PC-3 (cell line): ENCODE data around the gene GBX1. TPM values are rescaled to one million over a fixed set of nuclear protein-coding genes. Genes with fewer than 3 reads are reported as not detected.

Source experiments
- ATAC-seq: fragments of 200-7000 bp; cut with Tn5 transposase; 2 replicates; pipeline ENCODE4 v1.9.1; 2020; ENCODE audit warnings: mild to moderate bottlenecking, moderate library complexity
- BruUV-seq: library from RNA; stranded (reverse); fragments of 400-500 nt; replicated peaks from 2 replicates; lab custom pipeline; 2021; lab: Mats Ljungman, UMichigan
- CTCF ChIA-PET: fragments of 300-600 bp; sonication (Branson Sonifier 250); formaldehyde crosslinking; loops from one replicate; lab custom pipeline; 2022; ENCODE audit warnings: antibody characterized with exemption; lab: Charles Lee
- POLR2A ChIA-PET: fragments of 300-600 bp; sonication (Branson Sonifier 250); formaldehyde crosslinking; loops from one replicate; lab custom pipeline; 2022; ENCODE audit warnings: antibody characterized with exemption; ENCODE audit not compliant: unreplicated experiment; lab: Charles Lee
- DNase-seq: peaks from one replicate; pipeline ENCODE4 v3.0.0-alpha.2; 2015
- H2AFZ ChIP-seq: fragments of 300-600 bp; sonication (generic); 2 replicates; pipeline ENCODE4 v1.6.0; 2016; ENCODE audit warnings: antibody characterized with exemption, low read length
- H3F3A ChIP-seq: fragments of 300-600 bp; sonication (generic); one replicate; pipeline ENCODE4 v1.6.0; 2017; ENCODE audit warnings: antibody characterized with exemption, low read length, control low read depth, mild to moderate bottlenecking; ENCODE audit not compliant: unreplicated experiment
- H3K27ac ChIP-seq: fragments of 300-600 bp; sonication (generic); 2 replicates; pipeline ENCODE4 v1.5.1; 2016; ENCODE audit warnings: mild to moderate bottlenecking, low read length
- H3K27me3 ChIP-seq: fragments of 300-600 bp; sonication (generic); 2 replicates; pipeline ENCODE4 v1.6.1; 2016; ENCODE audit warnings: low read length, mixed read lengths
- H3K36me3 ChIP-seq: fragments of 300-600 bp; sonication (generic); 2 replicates; pipeline ENCODE4 v1.6.1; 2016; ENCODE audit warnings: low read depth, mixed run types, low read length, mixed read lengths
- H3K4me1 ChIP-seq: fragments of 300-600 bp; sonication (generic); 2 replicates; pipeline ENCODE4 v1.5.1; 2016; ENCODE audit warnings: low read length; ENCODE audit not compliant: insufficient read depth
- H3K4me2 ChIP-seq: fragments of 300-600 bp; sonication (generic); 2 replicates; pipeline ENCODE4 v1.6.0; 2016; ENCODE audit warnings: low read length
- H3K4me3 ChIP-seq: fragments of 300-600 bp; sonication (generic); 2 replicates; pipeline ENCODE4 v1.5.1; 2016; ENCODE audit warnings: mild to moderate bottlenecking, low read length, mixed read lengths
- H3K79me2 ChIP-seq: fragments of 300-600 bp; sonication (generic); 2 replicates; pipeline ENCODE4 v1.6.1; 2017; ENCODE audit warnings: low read length, mixed read lengths
- H3K9ac ChIP-seq: fragments of 300-600 bp; sonication (generic); 2 replicates; pipeline ENCODE4 v1.6.0; 2016; ENCODE audit warnings: mild to moderate bottlenecking, low read length
- H3K9me2 ChIP-seq: fragments of 300-600 bp; sonication (generic); replicated peaks from 2 replicates; pipeline ENCODE4 v1.6.1; 2016; ENCODE audit warnings: mixed run types, low read length, mixed read lengths
- H3K9me3 ChIP-seq: fragments of 300-600 bp; sonication (generic); 2 replicates; pipeline ENCODE4 v1.6.1; 2016; ENCODE audit warnings: low read length, mixed read lengths
- H4K20me1 ChIP-seq: fragments of 300-600 bp; sonication (generic); 2 replicates; pipeline ENCODE4 v1.6.1; 2016; ENCODE audit warnings: low read length, mixed read lengths
- EZH2 ChIP-seq: fragments of 300-600 bp; sonication (generic); IDR thresholded peaks from one replicate; pipeline ENCODE4 v1.6.1; 2017; ENCODE audit warnings: antibody characterized with exemption, mild to moderate bottlenecking, low read length; ENCODE audit not compliant: unreplicated experiment
- EZH2phosphoT487 ChIP-seq: fragments of 300-600 bp; sonication (generic); IDR thresholded peaks from 2 replicates; pipeline ENCODE4 v1.6.1; 2018; ENCODE audit warnings: mild to moderate bottlenecking, antibody characterized with exemption, low read length, borderline replicate concordance
- intact Hi-C: fragments of 100-400 bp; cut with micrococcal nuclease; formaldehyde crosslinking; loops from 2 replicates; pipeline ENCODE4 v1.9.0; 2023
- total RNA-seq: library from RNA; depleted of rRNA; stranded (reverse); fragments of >200 nt; gene quantifications from 2 replicates; pipeline ENCODE4 v1.2.3, GENCODE V29; 2014
- TF ChIP-seq, protein P1 (sequence below): fragments of 300-600 bp; sonication (generic); conservative IDR thresholded peaks from 2 replicates; pipeline ENCODE4 v1.5.1; 2017; ENCODE audit warnings: antibody characterized with exemption, low read depth, mild to moderate bottlenecking, low read length

Gene GBX1
- total RNA-seq, 1 experiment from 2014 or later = not detected

DNA sequence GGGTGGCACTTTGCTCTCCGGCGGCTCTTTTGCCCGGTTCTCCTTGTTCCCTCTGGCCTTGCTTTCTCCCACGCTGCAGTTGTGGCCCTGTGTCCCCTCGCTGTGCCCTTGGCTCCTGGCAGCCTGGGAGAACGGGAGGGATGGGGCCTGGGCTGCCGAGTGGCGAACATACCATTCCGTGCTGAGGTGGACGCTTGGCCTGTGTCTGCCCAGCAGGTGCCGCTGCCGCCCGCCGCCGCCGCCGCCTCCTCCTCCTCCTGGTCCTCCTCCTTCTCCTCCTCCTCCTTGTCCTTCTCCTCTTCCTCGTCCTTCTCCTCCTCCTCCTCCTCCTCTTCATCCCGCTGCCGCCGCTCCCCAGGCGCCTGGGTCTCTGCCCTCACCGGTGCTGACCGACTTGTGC is 45.2 kb downstream of the GBX1 start:
- Histone ChIP-seq H3K4me3 (no peak overlapping the region), H3K4me1 (no peaks in the 10 kb centered on the region), H4K20me1 (no peaks in the 10 kb centered on the region), H3K36me3 (peaks cover 11% of the 10 kb centered on the region), H3K27ac (no peak overlapping the region), H3K79me2 (0 out of 2 replicates have a peak, but pooled peaks cover 2% of the 10 kb centered on the region), H3K27me3 (no peaks in the 10 kb centered on the region), H3K4me2 (no peak overlapping the region), H3F3A (no peaks in the 10 kb centered on the region), H3K9ac (no peak overlapping the region), H2AFZ (no peak overlapping the region), H3K9me2 (no peaks in the 10 kb centered on the region), H3K9me3 (no peaks in the 10 kb centered on the region)
- BruUV-seq = no TSS peak
- intact Hi-C loops = no loop called here
- ATAC-seq = no peak
- POLR2A ChIA-PET = no interaction called here
- CTCF ChIA-PET = no interaction called here
- DNase-seq = no peak
- no peak for TF ChIP-seq EZH2phosphoT487
- no peak for TF ChIP-seq EZH2
- TF ChIP-seq, protein P1, sequence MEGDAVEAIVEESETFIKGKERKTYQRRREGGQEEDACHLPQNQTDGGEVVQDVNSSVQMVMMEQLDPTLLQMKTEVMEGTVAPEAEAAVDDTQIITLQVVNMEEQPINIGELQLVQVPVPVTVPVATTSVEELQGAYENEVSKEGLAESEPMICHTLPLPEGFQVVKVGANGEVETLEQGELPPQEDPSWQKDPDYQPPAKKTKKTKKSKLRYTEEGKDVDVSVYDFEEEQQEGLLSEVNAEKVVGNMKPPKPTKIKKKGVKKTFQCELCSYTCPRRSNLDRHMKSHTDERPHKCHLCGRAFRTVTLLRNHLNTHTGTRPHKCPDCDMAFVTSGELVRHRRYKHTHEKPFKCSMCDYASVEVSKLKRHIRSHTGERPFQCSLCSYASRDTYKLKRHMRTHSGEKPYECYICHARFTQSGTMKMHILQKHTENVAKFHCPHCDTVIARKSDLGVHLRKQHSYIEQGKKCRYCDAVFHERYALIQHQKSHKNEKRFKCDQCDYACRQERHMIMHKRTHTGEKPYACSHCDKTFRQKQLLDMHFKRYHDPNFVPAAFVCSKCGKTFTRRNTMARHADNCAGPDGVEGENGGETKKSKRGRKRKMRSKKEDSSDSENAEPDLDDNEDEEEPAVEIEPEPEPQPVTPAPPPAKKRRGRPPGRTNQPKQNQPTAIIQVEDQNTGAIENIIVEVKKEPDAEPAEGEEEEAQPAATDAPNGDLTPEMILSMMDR = no peak

DNA sequence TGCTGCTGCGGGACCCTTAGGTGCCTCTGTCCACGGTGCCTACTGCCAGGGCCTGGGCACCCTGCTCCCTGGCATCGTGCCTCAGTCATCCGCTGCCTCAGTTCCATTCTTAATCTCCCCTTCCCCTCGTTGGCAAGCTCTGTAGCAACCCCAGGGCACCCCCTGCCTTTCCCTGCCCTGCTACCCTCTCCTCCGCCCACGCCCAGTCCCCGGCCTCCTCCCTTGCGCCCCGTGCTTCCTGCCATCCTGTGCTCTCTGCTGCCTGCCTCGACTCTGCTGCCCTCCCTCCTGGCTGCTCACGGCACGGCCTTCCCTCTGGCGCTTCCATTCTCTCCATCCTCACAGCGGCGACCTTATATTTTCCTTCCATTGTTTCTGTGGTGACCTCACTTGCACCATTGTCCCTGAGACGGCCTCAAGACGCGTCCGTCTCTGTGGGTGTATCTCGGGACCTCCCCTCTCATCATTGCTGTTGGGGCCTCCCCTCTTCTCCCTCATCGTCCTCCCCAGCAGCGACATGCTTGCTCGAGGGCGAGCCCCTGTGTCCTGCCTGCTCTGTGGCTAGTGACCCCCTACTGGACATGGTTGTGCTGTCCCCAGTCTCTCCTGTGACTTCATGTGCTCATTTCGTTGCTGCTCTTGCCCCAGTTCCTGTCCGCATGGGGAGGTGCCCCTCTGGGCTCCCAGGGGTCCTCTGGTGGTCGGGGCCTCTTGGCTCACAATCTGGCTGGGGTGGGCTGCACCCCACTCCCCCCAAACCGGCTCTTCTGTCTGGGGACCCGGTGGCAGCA is 45.9 kb downstream of the GBX1 start:
- ATAC-seq (no peak), DNase-seq (no peak)
- H3K27ac ChIP-seq = no peak overlapping the region
- H3K4me1 ChIP-seq = no peaks in the 10 kb centered on the region
- H3K36me3 ChIP-seq = peaks cover 11% of the 10 kb centered on the region
- ChIA-PET CTCF (no interaction called here), POLR2A (no interaction called here)
- no peaks in the 10 kb centered on the region for H3K27me3 ChIP-seq
- no peaks in the 10 kb centered on the region for H3F3A ChIP-seq
- H3K4me2 ChIP-seq = no peak overlapping the region
- TF ChIP-seq EZH2phosphoT487 = no peak
- TF ChIP-seq EZH2 = no peak
- TF ChIP-seq, protein P1 = no peak
- no peak overlapping the region for H3K4me3 ChIP-seq
- H3K9me2 ChIP-seq = no peaks in the 10 kb centered on the region
- H3K9ac ChIP-seq = no peak overlapping the region
- no peak overlapping the region for H2AFZ ChIP-seq
- H3K79me2 ChIP-seq = peaks cover 9% of the 10 kb centered on the region
- H4K20me1 ChIP-seq = 0 out of 2 replicates have a peak, but pooled peaks cover under 1% of the 10 kb centered on the region
- H3K9me3 ChIP-seq = no peaks in the 10 kb centered on the region
- intact Hi-C loops = no loop called here
- no TSS peak for BruUV-seq

DNA sequence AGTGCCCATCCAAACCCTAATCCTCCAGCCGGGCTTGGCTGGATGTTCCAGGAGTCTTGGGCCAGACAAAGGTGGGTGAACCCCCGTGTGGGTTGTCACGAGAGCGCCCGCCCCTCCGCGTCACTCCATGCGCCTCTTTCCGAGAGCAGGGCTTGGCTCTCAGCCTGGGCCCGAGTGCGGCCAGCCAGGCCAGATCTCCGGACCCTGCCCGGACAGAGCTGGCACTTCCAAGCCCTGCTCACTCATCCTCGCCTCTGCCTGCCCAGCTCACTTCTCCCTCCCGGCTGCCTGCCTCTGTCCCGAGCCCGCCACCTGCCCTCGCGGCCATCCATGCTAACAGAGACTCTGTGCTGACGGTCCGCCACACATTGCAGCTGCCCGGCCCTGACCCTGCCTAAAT is 46.6 kb downstream of the GBX1 start:
- no peak overlapping the region for H3K9ac ChIP-seq
- TF ChIP-seq EZH2 = no peak
- TF ChIP-seq, protein P1 = no peak
- no peak for TF ChIP-seq EZH2phosphoT487
- H3K79me2 ChIP-seq = peaks cover 15% of the 10 kb centered on the region
- peaks cover 6% of the 10 kb centered on the region for H3K4me1 ChIP-seq
- BruUV-seq = no TSS peak
- POLR2A ChIA-PET = no interaction called here
- peaks cover 7% of the 10 kb centered on the region; the same call in 1 of the 2 replicates for H4K20me1 ChIP-seq
- CTCF ChIA-PET = no interaction called here
- no peaks in the 10 kb centered on the region for H3K27me3 ChIP-seq
- H3K36me3 ChIP-seq = peaks cover 11% of the 10 kb centered on the region
- no peaks in the 10 kb centered on the region for H3K9me2 ChIP-seq
- intact Hi-C loops = no loop called here
- H3K27ac ChIP-seq = no peak overlapping the region
- no peak for ATAC-seq
- H2AFZ ChIP-seq = no peak overlapping the region
- H3K4me3 ChIP-seq = no peak overlapping the region
- H3K9me3 ChIP-seq = no peaks in the 10 kb centered on the region
- H3F3A ChIP-seq = no peaks in the 10 kb centered on the region
- no peak for DNase-seq
- H3K4me2 ChIP-seq = no peak overlapping the region
